Left lung (tissue), 10 donors: ENCODE data around the gene FKBP4. TPM values are rescaled to one million over a fixed set of nuclear protein-coding genes. Genes with fewer than 3 reads are reported as not detected.

ENCODE experiments used
- ATAC-seq: fragments of 200-7000 bp; cut with Tn5 transposase; one replicate; pipeline ENCODE4 v1.9.1; 2020; ENCODE audit warnings: moderate library complexity
- DNase-seq, 4 donors: peaks; one replicate each; pipeline ENCODE4 v3.0.0-alpha.2; 2013 to 2020
- H3K27ac ChIP-seq, 2 donors: fragments of 200-600 bp; sonication (generic) in 1 of 2; one replicate each; pipeline versions ENCODE4 v1.5.0 to v1.8.0; 2020 to 2021
- H3K27me3 ChIP-seq, 2 donors: fragments of 200-600 bp; sonication (generic) in 1 of 2; one replicate each; pipeline versions ENCODE4 v1.5.0 to v1.8.0; 2020 to 2021
- H3K36me3 ChIP-seq, 2 donors: fragments of 200-600 bp; sonication (generic) in 1 of 2; one replicate each; pipeline versions ENCODE4 v1.5.0 to v1.8.0; 2020 to 2021
- H3K4me1 ChIP-seq, 2 donors: fragments of 200-600 bp; one replicate each; pipeline ENCODE4 v1.8.0; 2021
- H3K4me3 ChIP-seq, 2 donors: fragments of 200-600 bp; sonication (generic) in 1 of 2; one replicate each; pipeline versions ENCODE4 v1.5.0 to v1.8.0; 2020 to 2021; ENCODE audit warnings: mild to moderate bottlenecking in 1 of 2
- H3K9me3 ChIP-seq, 2 donors: fragments of 200-600 bp; sonication (generic) in 1 of 2; one replicate each; pipeline versions ENCODE4 v1.5.0 to v1.8.0; 2020 to 2021
- CTCF ChIP-seq, 2 donors: fragments of 200-600 bp; sonication (generic) in 1 of 2; IDR thresholded peaks; one replicate each; pipeline versions ENCODE4 v1.5.0 to v1.8.0; 2021; ENCODE audit warnings: antibody characterized with exemption in 2 of 2
- intact Hi-C, 2 donors: fragments of 100-400 bp; cut with DNase I; formaldehyde crosslinking; loops; one replicate each; pipeline versions ENCODE4 v1.11.2 to v1.14.2; 2022
- polyA plus RNA-seq, 6 donors: library from polyadenylated mRNA; unstranded; fragments of 120-200 nt; gene quantifications; one replicate each; pipeline ENCODE4 v1.2.1, GENCODE V29; 2013; ENCODE audit not compliant: insufficient read length in 6 of 6
- total RNA-seq, 2 donors: library from RNA; stranded (reverse); fragmentation: NEBNext Ultra II Directional; extraction: Animal tissue kit (Norgen Biotek cat#: 25700); gene quantifications; one replicate each; pipeline ENCODE4 v1.2.1, GENCODE V29; 2021
- donor health status: DM: no; HTN: yes; CAD: no.
- donor health status: DM: no; HTN: no; CAD: no.

The FKBP4 gene
- total and polyA plus RNA-seq, 8 donors, result 48.1 to 110 (median 85.2) TPM

- DNase-seq, result no peak
- Histone ChIP-seq H3K27ac (no peak overlapping the region), H3K4me1 (no peaks in the 10 kb centered on the region), H3K4me3 (no peak overlapping the region), H3K27me3 (no peaks in the 10 kb centered on the region), H3K9me3 (no peaks in the 10 kb centered on the region), H3K36me3 (peaks cover 0 to 86% of the 10 kb centered on the region in 2 donors)
- ATAC-seq, result no peak
- intact Hi-C loops, result no loop called here
- TF ChIP-seq CTCF (IDR thresholded peaks at IDR 0.05), result no peak
Measured at GRCh38 chr12:2820432-2820831, 25.7 kb downstream of the FKBP4 start.

GRCh38 chr12:2823483-2823882, 28.7 kb downstream of the FKBP4 start:
- H3K27me3 ChIP-seq, result no peaks in the 10 kb centered on the region
- H3K4me3 ChIP-seq, result no peak overlapping the region
- H3K36me3 ChIP-seq, result peaks cover 0 to 100% of the 10 kb centered on the region in 2 donors
- TF ChIP-seq CTCF (IDR thresholded peaks at IDR 0.05), result no peak
- ATAC-seq, result no peak
- intact Hi-C loops, result no loop called here
- DNase-seq, result no peak
- no peaks in the 10 kb centered on the region for H3K4me1 ChIP-seq
- H3K27ac ChIP-seq, result no peak overlapping the region
- no peaks in the 10 kb centered on the region for H3K9me3 ChIP-seq

- DNase-seq, result no peak
- TF ChIP-seq CTCF (IDR thresholded peaks at IDR 0.05), result no peak
- Histone ChIP-seq H3K27ac (no peak overlapping the region), H3K4me1 (no peaks in the 10 kb centered on the region), H3K36me3 (peaks cover 0 to 100% of the 10 kb centered on the region in 2 donors), H3K9me3 (no peaks in the 10 kb centered on the region), H3K4me3 (no peak overlapping the region), H3K27me3 (no peaks in the 10 kb centered on the region)
- ATAC-seq, result no peak
- intact Hi-C loops, result no loop called here
Measured at GRCh38 chr12:2824541-2824940, 29.8 kb downstream of the FKBP4 start.

GRCh38 chr12:2825132-2825531, 30.4 kb downstream of the FKBP4 start:
- Histone ChIP-seq H3K4me1 (no peaks in the 10 kb centered on the region), H3K36me3 (peaks cover 0 to 100% of the 10 kb centered on the region in 2 donors)
- intact Hi-C loops, result no loop called here

GRCh38 chr12:2826036-2826435, 31.3 kb downstream of the FKBP4 start:
- H3K36me3 ChIP-seq, result peaks cover 0 to 100% of the 10 kb centered on the region in 2 donors
- no peaks in the 10 kb centered on the region for H3K4me1 ChIP-seq
- H3K27ac ChIP-seq, result no peak overlapping the region
- TF ChIP-seq CTCF (IDR thresholded peaks at IDR 0.05), result no peak
- ATAC-seq (no peak), DNase-seq (no peak)
- no peaks in the 10 kb centered on the region for H3K27me3 ChIP-seq
- no peak overlapping the region for H3K4me3 ChIP-seq
- intact Hi-C loops, result no loop called here
- H3K9me3 ChIP-seq, result no peaks in the 10 kb centered on the region

More at GRCh38 chr12:2825132-2825531, 30.4 kb downstream of the FKBP4 start:
- H3K27me3 ChIP-seq, result no peaks in the 10 kb centered on the region
- no peak overlapping the region for H3K27ac ChIP-seq
- H3K4me3 ChIP-seq, result no peak overlapping the region
- no peaks in the 10 kb centered on the region for H3K9me3 ChIP-seq
- ATAC-seq (no peak), DNase-seq (no peak)
- no peak for TF ChIP-seq CTCF (IDR thresholded peaks at IDR 0.05)
